Activated CD8-positive, alpha-beta memory T cell treated with anti-CD3 and anti-CD28 coated beads, Interleukin-2, amount 10 ng/mL, durations not matched to agents 7 days and 5 days (primary cell): ENCODE results near the gene ZNF197. TPM values are rescaled to one million over a fixed set of nuclear protein-coding genes. Genes with fewer than 3 reads are reported as not detected.

Experiments
- ATAC-seq: fragments of 150-1000 bp; cut with Tn5 transposase; one replicate; pipeline ENCODE4 v1.10.0; 2021; ENCODE audit warnings: moderate library complexity
- CTCF ChIA-PET: fragments of 350-600 bp; sonication (Branson Sonifier 250); formaldehyde crosslinking; loops from one replicate; lab custom pipeline; 2021; ENCODE audit warnings: antibody characterized with exemption; lab: Charles Lee
- DNase-seq: peaks from one replicate; pipeline ENCODE4 v3.0.0-alpha.2; 2020
- H3K27ac Mint-ChIP-seq: one replicate; pipeline ENCODE4 v1.8.0; 2021; ENCODE audit warnings: mild to moderate bottlenecking, mixed read lengths
- H3K27me3 Mint-ChIP-seq: one replicate; pipeline ENCODE4 v1.8.0; 2021; ENCODE audit warnings: mixed read lengths
- H3K36me3 Mint-ChIP-seq: one replicate; pipeline ENCODE4 v1.8.0; 2021; ENCODE audit warnings: mild to moderate bottlenecking, mixed read lengths
- H3K4me1 Mint-ChIP-seq: one replicate; pipeline ENCODE4 v1.8.0; 2021; ENCODE audit warnings: mixed read lengths
- H3K4me3 Mint-ChIP-seq: one replicate; pipeline ENCODE4 v1.8.0; 2021; ENCODE audit warnings: mild to moderate bottlenecking, moderate library complexity, mixed read lengths
- H3K9me3 Mint-ChIP-seq: one replicate; pipeline ENCODE4 v1.8.0; 2022; ENCODE audit warnings: low read depth, mixed read lengths
- total RNA-seq, 2 experiments: library from RNA; stranded (reverse); gene quantifications; one replicate each; pipeline ENCODE4 v1.2.3, GENCODE V29; 2021

The ZNF197 gene
- total RNA-seq, 2 experiments from 2014 or later: 12.7 to 13.8 TPM

GRCh38 chr3:44678480-44679116 is 53.8 kb downstream of the ZNF197 start:
- CTCF ChIA-PET: no interaction called here
- peaks cover 16% of the 10 kb centered on the region for H3K9me3 Mint-ChIP-seq
- no peaks in the 10 kb centered on the region for H3K4me1 Mint-ChIP-seq
- no peaks in the 10 kb centered on the region for H3K27me3 Mint-ChIP-seq
- no peak overlapping the region for H3K4me3 Mint-ChIP-seq
- no peak overlapping the region for H3K27ac Mint-ChIP-seq
- H3K36me3 Mint-ChIP-seq: peaks cover 9% of the 10 kb centered on the region
- ATAC-seq (no peak), DNase-seq (no peak)

DNA sequence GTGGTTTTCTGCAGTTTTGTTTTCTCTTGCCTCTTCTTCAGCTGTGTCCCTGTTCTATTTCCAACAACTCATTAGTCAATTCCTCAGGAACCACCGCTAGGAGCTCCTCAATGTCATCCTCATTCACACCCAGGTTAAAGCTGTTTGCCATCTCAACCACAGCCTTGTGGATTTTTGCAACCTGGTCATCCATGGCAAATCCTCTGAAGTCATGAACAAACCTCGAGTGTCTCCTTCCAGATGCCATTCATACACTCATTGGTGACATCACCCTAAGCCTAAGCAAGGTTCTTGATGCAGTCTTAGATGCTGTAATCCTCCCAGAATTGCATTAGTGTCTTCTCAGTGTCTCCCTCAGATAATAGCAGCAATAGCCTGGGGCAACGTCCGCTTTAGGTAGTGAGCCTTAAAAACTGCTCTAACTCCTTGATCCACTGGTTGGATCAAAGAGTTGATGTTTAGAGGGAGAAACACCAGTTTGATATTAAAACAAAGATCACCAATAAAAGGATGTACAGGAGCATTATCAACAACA is 56.2 kb downstream of the ZNF197 start:
- CTCF ChIA-PET: interaction anchor here (0.7 kb wide), 1 partner anchor 863 kb away, joined by 4 read pairs; no protein-coding TSS in a partner anchor
- no peak overlapping the region for H3K27ac Mint-ChIP-seq
- H3K9me3 Mint-ChIP-seq: peaks cover 16% of the 10 kb centered on the region
- no peak overlapping the region for H3K4me3 Mint-ChIP-seq
- ATAC-seq (no peak), DNase-seq (no peak)
- H3K36me3 Mint-ChIP-seq: peaks cover 23% of the 10 kb centered on the region
- peaks cover 7% of the 10 kb centered on the region for H3K4me1 Mint-ChIP-seq
- H3K27me3 Mint-ChIP-seq: peaks cover 3% of the 10 kb centered on the region

DNA sequence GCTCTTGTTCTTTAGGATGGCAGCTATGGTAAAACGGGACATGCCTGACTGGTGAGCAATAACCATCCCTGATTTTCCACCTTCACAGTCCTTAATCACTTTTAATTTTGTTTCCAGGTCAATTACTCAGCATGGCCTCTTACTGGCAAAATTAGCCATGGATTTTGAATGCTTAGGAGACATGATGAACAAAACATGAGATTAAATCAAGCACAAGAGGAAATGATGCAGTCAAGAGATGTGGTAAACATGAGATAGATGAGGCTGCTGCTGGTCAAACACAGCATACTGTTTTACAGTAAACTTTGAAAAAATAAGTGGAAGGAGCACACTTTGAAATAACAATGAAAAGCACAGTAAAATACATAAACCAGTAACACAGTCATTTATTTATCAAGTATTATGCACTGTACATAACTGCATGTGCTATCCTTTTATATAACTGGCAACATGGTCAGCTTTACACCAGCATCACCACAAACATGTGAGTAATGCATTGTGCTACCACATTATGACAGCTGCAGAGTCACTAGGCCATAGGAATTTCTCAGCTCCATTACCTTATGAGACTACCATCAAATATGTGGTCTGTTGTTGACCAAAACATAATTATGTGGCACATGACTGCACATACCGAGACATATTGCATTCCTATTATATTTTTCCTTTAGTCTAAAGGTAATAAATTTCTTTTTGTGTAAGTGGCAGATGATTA is 57.5 kb downstream of the ZNF197 start:
- CTCF ChIA-PET: interaction anchor here (0.8 kb wide), 1 partner anchor 150 kb away, joined by 4 read pairs; no protein-coding TSS in a partner anchor
- no peak for ATAC-seq
- H3K27ac Mint-ChIP-seq: no peak overlapping the region
- H3K36me3 Mint-ChIP-seq: peaks cover 30% of the 10 kb centered on the region
- H3K4me1 Mint-ChIP-seq: peaks cover 7% of the 10 kb centered on the region
- H3K27me3 Mint-ChIP-seq: peaks cover 8% of the 10 kb centered on the region
- peaks cover 24% of the 10 kb centered on the region for H3K9me3 Mint-ChIP-seq
- DNase-seq: no peak
- H3K4me3 Mint-ChIP-seq: no peak overlapping the region

- Mint-ChIP-seq H3K36me3 (peaks cover 32% of the 10 kb centered on the region), H3K27me3 (peaks cover 8% of the 10 kb centered on the region), H3K9me3 (peaks cover 34% of the 10 kb centered on the region), H3K27ac (no peak overlapping the region), H3K4me1 (peaks cover 7% of the 10 kb centered on the region), H3K4me3 (peak overlapping the region; percentile 63)
- ATAC-seq: peak; percentile 65
- CTCF ChIA-PET: no interaction called here
- DNase-seq: peak; percentile 66
These were observed 60.4 kb downstream of the ZNF197 start for GRCh38 chr3:44685128-44685800.

DNA sequence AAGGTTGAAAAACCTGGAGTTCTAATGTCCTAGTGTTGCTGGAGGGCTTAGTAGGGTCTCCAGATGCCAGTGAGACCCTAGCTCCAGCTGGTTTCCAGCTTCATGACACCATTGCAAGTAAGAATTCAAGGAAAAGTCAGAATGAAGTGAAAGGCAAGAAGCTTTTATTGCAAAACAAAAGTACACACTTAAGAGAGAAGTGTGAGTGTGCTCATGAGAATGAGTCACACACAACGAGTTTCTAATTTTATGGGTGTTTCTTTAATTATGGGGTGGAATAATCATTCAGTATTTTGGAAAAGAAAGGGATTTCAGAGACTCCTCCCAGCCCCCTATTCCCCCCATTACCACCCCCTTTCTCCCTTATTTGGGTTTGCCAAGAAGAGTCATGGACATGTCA is 63.1 kb downstream of the ZNF197 start:
- Mint-ChIP-seq H3K27me3 (peaks cover 8% of the 10 kb centered on the region), H3K9me3 (peaks cover 31% of the 10 kb centered on the region), H3K36me3 (peaks cover 26% of the 10 kb centered on the region), H3K4me1 (peaks cover 7% of the 10 kb centered on the region), H3K4me3 (no peak overlapping the region), H3K27ac (no peak overlapping the region)
- CTCF ChIA-PET: no interaction called here
- no peak for DNase-seq
- ATAC-seq: no peak

Other genes with a start within 250 kb of the ZNF197 start
- gene ZNF445, start 147.4 kb upstream of the ZNF197 start, total RNA-seq: 10 to 100 TPM; 17.9 to 24.0 TPM
- gene ZKSCAN7, start 69.8 kb upstream of the ZNF197 start, total RNA-seq: 1 to 10 TPM; 1.9 to 2.4 TPM
- gene ZNF660, start 40.1 kb upstream of the ZNF197 start, total RNA-seq: under 1 TPM; 0.18 to 0.30 TPM
- gene ZNF35, start 23.7 kb downstream of the ZNF197 start, total RNA-seq: 1 to 10 TPM; 4.8 to 6.2 TPM
- 1 to 10 TPM; 1.1 to 1.3 TPM for gene ZNF502, start 87.6 kb downstream of the ZNF197 start, total RNA-seq
- gene ZNF501, start 104.6 kb downstream of the ZNF197 start, total RNA-seq: 1 to 10 TPM; 1.1 to 2.5 TPM
- 10 to 100 TPM; 22.3 to 32.8 TPM for gene KIAA1143, start 136.6 kb downstream of the ZNF197 start, total RNA-seq
- gene KIF15, start 136.8 kb downstream of the ZNF197 start, total RNA-seq: 10 to 100 TPM; 48.7 to 60.6 TPM
- 1 to 10 TPM; 8.0 to 8.6 TPM for gene TMEM42, start 236.9 kb downstream of the ZNF197 start, total RNA-seq
- gene TGM4, start 249.6 kb downstream of the ZNF197 start, total RNA-seq: not detected